Measurements from ENCODE around the gene LRRC4C. TPM values are rescaled to one million over a fixed set of nuclear protein-coding genes. Genes with fewer than 3 reads are reported as not detected.
"Not testable (repeated sequence)": the region's sequence is repeated elsewhere in the genome, so short reads cannot be mapped to it uniquely, and the experiment has no call there.

The LRRC4C gene
- total and polyA plus RNA-seq, 5 donors = 1.0 to 2.7 (median 2.0) TPM

- no peak for DNase-seq
- H3K4me3 ChIP-seq (ENCODE audit: low read length) = no peak overlapping the region
- ATAC-seq = no peak
- H3K9me3 ChIP-seq (ENCODE audit: control insufficient read depth, low read length) = no peaks in the 10 kb centered on the region
- no peaks in the 10 kb centered on the region for H3K4me1 ChIP-seq (ENCODE audit: control insufficient read depth, insufficient read depth, low read length)
- 85% methylated on average over 4 of the region's 4 CpGs for WGBS
- intact Hi-C loops (cut with DNase I) = no loop called here
- no peaks in the 10 kb centered on the region for H3K27me3 ChIP-seq (ENCODE audit: control insufficient read depth, insufficient read depth)
- H3K27ac ChIP-seq (ENCODE audit: low read length) = no peak overlapping the region
Observed at GRCh38 chr11:41020259-41020658, 439.2 kb downstream of the LRRC4C start.

GRCh38 chr11:41019666-41020065 lies 439.8 kb downstream of the LRRC4C start:
- H3K4me1 ChIP-seq (ENCODE audit: control insufficient read depth, insufficient read depth, low read length); ATAC-seq; H3K27ac ChIP-seq (ENCODE audit: low read length); DNase-seq; H3K27me3 ChIP-seq (ENCODE audit: control insufficient read depth, insufficient read depth); intact Hi-C loops (cut with DNase I); H3K4me3 ChIP-seq (ENCODE audit: low read length); H3K9me3 ChIP-seq (ENCODE audit: control insufficient read depth, low read length): not testable (repeated sequence)

GRCh38 chr11:41018224-41018623 lies 441.2 kb downstream of the LRRC4C start:
- 34% methylated on average over 3 of the region's 3 CpGs for WGBS
- Histone ChIP-seq H3K4me1 (ENCODE audit: control insufficient read depth, insufficient read depth, low read length) (no peaks in the 10 kb centered on the region), H3K27ac (ENCODE audit: low read length) (no peak overlapping the region), H3K27me3 (ENCODE audit: control insufficient read depth, insufficient read depth) (no peaks in the 10 kb centered on the region), H3K9me3 (ENCODE audit: control insufficient read depth, low read length) (no peaks in the 10 kb centered on the region), H3K4me3 (ENCODE audit: low read length) (no peak overlapping the region)
- intact Hi-C loops (cut with DNase I) = no loop called here
- no peak for ATAC-seq
- no peak for DNase-seq

- H3K27me3 ChIP-seq (ENCODE audit: control insufficient read depth, insufficient read depth) = no peaks in the 10 kb centered on the region
- H3K4me3 ChIP-seq (ENCODE audit: low read length) = no peak overlapping the region
- DNase-seq = no peak
- WGBS = 73% methylated on average over 2 of the region's 2 CpGs
- no peak overlapping the region for H3K27ac ChIP-seq (ENCODE audit: low read length)
- no peak for ATAC-seq
- no peaks in the 10 kb centered on the region for H3K4me1 ChIP-seq (ENCODE audit: control insufficient read depth, insufficient read depth, low read length)
- intact Hi-C loops (cut with DNase I) = no loop called here
- no peaks in the 10 kb centered on the region for H3K9me3 ChIP-seq (ENCODE audit: control insufficient read depth, low read length)
Observed at GRCh38 chr11:41010361-41011050, 448.9 kb downstream of the LRRC4C start.

GRCh38 chr11:41005986-41006385 lies 453.5 kb downstream of the LRRC4C start:
- intact Hi-C loops (cut with DNase I) = no loop called here
- no peak overlapping the region for H3K4me3 ChIP-seq (ENCODE audit: low read length)
- no peak overlapping the region for H3K27ac ChIP-seq (ENCODE audit: low read length)
- ATAC-seq = no peak
- no peaks in the 10 kb centered on the region for H3K4me1 ChIP-seq (ENCODE audit: control insufficient read depth, insufficient read depth, low read length)
- DNase-seq = no peak
- no peaks in the 10 kb centered on the region for H3K27me3 ChIP-seq (ENCODE audit: control insufficient read depth, insufficient read depth)
- H3K9me3 ChIP-seq (ENCODE audit: control insufficient read depth, low read length) = no peaks in the 10 kb centered on the region

GRCh38 chr11:41003339-41004282 lies 455.8 kb downstream of the LRRC4C start:
- 44% methylated on average over 4 of the region's 4 CpGs for WGBS
- no peak for ATAC-seq
- DNase-seq = no peak

GRCh38 chr11:40998920-40999319 lies 460.5 kb downstream of the LRRC4C start:
- intact Hi-C loops (cut with DNase I) = no loop called here

More at GRCh38 chr11:41003339-41004282, 455.8 kb downstream of the LRRC4C start:
- Histone ChIP-seq H3K4me1 (ENCODE audit: control insufficient read depth, insufficient read depth, low read length) (no peaks in the 10 kb centered on the region), H3K27ac (ENCODE audit: low read length) (no peak overlapping the region), H3K4me3 (ENCODE audit: low read length) (no peak overlapping the region), H3K9me3 (ENCODE audit: control insufficient read depth, low read length) (no peaks in the 10 kb centered on the region), H3K27me3 (ENCODE audit: control insufficient read depth, insufficient read depth) (no peaks in the 10 kb centered on the region)
- intact Hi-C loops (cut with DNase I) = no loop called here

GRCh38 chr11:40987776-40988435 lies 471.5 kb downstream of the LRRC4C start:
- intact Hi-C loops (cut with DNase I) = no loop called here
- 45% methylated on average over 1 of the region's 1 CpG for WGBS

More at GRCh38 chr11:40998920-40999319, 460.5 kb downstream of the LRRC4C start:
- ATAC-seq (no peak), DNase-seq (no peak)
- H3K27ac ChIP-seq (ENCODE audit: low read length) = no peak overlapping the region
- 70% methylated on average over 5 of the region's 5 CpGs for WGBS
- no peaks in the 10 kb centered on the region for H3K4me1 ChIP-seq (ENCODE audit: control insufficient read depth, insufficient read depth, low read length)
- H3K27me3 ChIP-seq (ENCODE audit: control insufficient read depth, insufficient read depth) = no peaks in the 10 kb centered on the region
- H3K9me3 ChIP-seq (ENCODE audit: control insufficient read depth, low read length) = no peaks in the 10 kb centered on the region
- no peak overlapping the region for H3K4me3 ChIP-seq (ENCODE audit: low read length)

GRCh38 chr11:40986320-40986719 lies 473.1 kb downstream of the LRRC4C start:
- DNase-seq = no peak
- Histone ChIP-seq H3K27me3 (ENCODE audit: control insufficient read depth, insufficient read depth) (no peaks in the 10 kb centered on the region), H3K4me1 (ENCODE audit: control insufficient read depth, insufficient read depth, low read length) (no peaks in the 10 kb centered on the region), H3K27ac (ENCODE audit: low read length) (no peak overlapping the region), H3K9me3 (ENCODE audit: control insufficient read depth, low read length) (no peaks in the 10 kb centered on the region), H3K4me3 (ENCODE audit: low read length) (no peak overlapping the region)
- intact Hi-C loops (cut with DNase I) = no loop called here
- ATAC-seq = no peak
- 94% methylated on average over 3 of the region's 3 CpGs for WGBS

More at GRCh38 chr11:40987776-40988435, 471.5 kb downstream of the LRRC4C start:
- Histone ChIP-seq H3K27ac (ENCODE audit: low read length) (no peak overlapping the region), H3K9me3 (ENCODE audit: control insufficient read depth, low read length) (no peaks in the 10 kb centered on the region), H3K4me3 (ENCODE audit: low read length) (no peak overlapping the region), H3K4me1 (ENCODE audit: control insufficient read depth, insufficient read depth, low read length) (no peaks in the 10 kb centered on the region), H3K27me3 (ENCODE audit: control insufficient read depth, insufficient read depth) (no peaks in the 10 kb centered on the region)
- ATAC-seq (no peak), DNase-seq (no peak)

GRCh38 chr11:40975076-40975475 lies 484.4 kb downstream of the LRRC4C start:
- intact Hi-C loops (cut with DNase I) = no loop called here
- no peak for ATAC-seq
- H3K9me3 ChIP-seq (ENCODE audit: control insufficient read depth, low read length) = no peaks in the 10 kb centered on the region

More at GRCh38 chr11:40975076-40975475, 484.4 kb downstream of the LRRC4C start:
- no peaks in the 10 kb centered on the region for H3K4me1 ChIP-seq (ENCODE audit: control insufficient read depth, insufficient read depth, low read length)
- DNase-seq = no peak
- H3K27ac ChIP-seq (ENCODE audit: low read length) = no peak overlapping the region
- no peaks in the 10 kb centered on the region for H3K27me3 ChIP-seq (ENCODE audit: control insufficient read depth, insufficient read depth)
- whole genome bisulfite sequencing = 87% methylated on average over 2 of the region's 2 CpGs
- no peak overlapping the region for H3K4me3 ChIP-seq (ENCODE audit: low read length)

All from right cardiac atrium (tissue), 5 donors.